IMR-90 (cell line): ENCODE measurements around the gene CEMP1.
"Not testable (repeated sequence)": the region's sequence is repeated elsewhere in the genome, so short reads cannot be mapped to it uniquely, and the experiment has no call there.

Experiments
- BHLHE40 ChIP-seq: fragments of 150-350 bp; IDR thresholded peaks from 2 replicates; pipeline ENCODE4 v1.6.1; 2016; ENCODE audit warnings: mild to moderate bottlenecking, low read depth, low read length
- CHD1 ChIP-seq: IDR thresholded peaks from 2 replicates; pipeline ENCODE4 v1.6.1; 2012; ENCODE audit warnings: low read depth, low read length, improper control_type of control experiment
- CTCF ChIP-seq: conservative IDR thresholded peaks from 2 replicates; pipeline ENCODE4 v1.5.1; 2012; ENCODE audit warnings: mild to moderate bottlenecking, low read depth, low read length, improper control_type of control experiment
- MAFK ChIP-seq: IDR thresholded peaks from 2 replicates; pipeline ENCODE4 v1.6.1; 2012; ENCODE audit warnings: low read depth, low read length, improper control_type of control experiment
- POLR2A ChIP-seq: IDR thresholded peaks from 2 replicates; pipeline ENCODE4 v1.6.1; 2012; ENCODE audit warnings: mild to moderate bottlenecking, low read depth, low read length
- RAD21 ChIP-seq: IDR thresholded peaks from 2 replicates; pipeline ENCODE4 v1.6.1; 2012; ENCODE audit warnings: low read length, improper control_type of control experiment
- RFX5 ChIP-seq: IDR thresholded peaks from 2 replicates; pipeline ENCODE4 v1.8.0; 2012; ENCODE audit warnings: low read depth, mild to moderate bottlenecking, low read length, moderate library complexity
- SMC3 ChIP-seq: fragments of 150-350 bp; IDR thresholded peaks from 2 replicates; pipeline ENCODE4 v1.6.1; 2016; ENCODE audit warnings: low read depth, mild to moderate bottlenecking, antibody characterized with exemption, low read length, moderate library complexity

DNA sequence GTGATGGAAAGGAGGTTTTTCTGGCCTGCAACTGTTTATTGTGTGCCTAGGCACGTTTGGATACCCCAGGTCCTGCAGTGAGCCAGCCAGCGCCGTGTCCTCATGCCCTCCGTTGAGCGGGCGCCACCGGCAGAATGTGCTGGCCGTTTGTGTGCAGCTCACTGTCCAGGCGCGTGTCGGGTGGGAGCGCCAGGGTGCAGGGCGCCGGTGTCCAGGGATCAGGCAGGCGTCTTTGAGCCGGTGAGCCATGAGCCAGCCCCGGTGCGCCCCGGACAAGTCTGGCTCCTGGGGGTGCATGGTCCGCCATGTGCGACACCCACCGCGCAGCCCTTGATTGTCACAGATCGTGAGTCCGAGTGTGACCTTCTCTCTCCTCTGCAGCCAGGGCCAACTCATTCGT is 45.8 kb upstream of the CEMP1 start:
- TF ChIP-seq CTCF, POLR2A, RFX5, BHLHE40, RAD21, SMC3, MAFK, CHD1: not testable (repeated sequence)
